GM12891 (cell line): Measurements from ENCODE around the gene XPC.

ENCODE experiments used
- PAX5 ChIP-seq: IDR thresholded peaks from 2 replicates; pipeline ENCODE4 v1.6.1; 2011; ENCODE audit warnings: low read length, moderate library complexity, mild to moderate bottlenecking; ENCODE audit not compliant: insufficient read depth, severe bottlenecking
- POLR2A ChIP-seq: IDR thresholded peaks from 2 replicates; pipeline ENCODE4 v1.6.1; 2011; ENCODE audit warnings: low read depth, low read length, control low read depth
- POLR2AphosphoS5 ChIP-seq: IDR thresholded peaks from 2 replicates; pipeline ENCODE4 v1.6.1; 2011; ENCODE audit warnings: low read depth, low read length, control low read depth
- TAF1 ChIP-seq: IDR thresholded peaks from 2 replicates; pipeline ENCODE4 v1.6.1; 2011; ENCODE audit warnings: low read depth, low read length, control low read depth

GRCh38 chr3:14181253-14181652, 2.9 kb upstream of the XPC start:
- TF ChIP-seq TAF1 (no peak), POLR2A (no peak), POLR2AphosphoS5 (no peak), PAX5 (no peak)
